MV-4-11 (cell line): ENCODE measurements around the gene ATAD2B.

ENCODE experiments used
- DNase-seq: peaks from one replicate; lab custom pipeline; 2025; lab: John Stamatoyannopoulos, UW

Gene ATAD2B

DNA sequence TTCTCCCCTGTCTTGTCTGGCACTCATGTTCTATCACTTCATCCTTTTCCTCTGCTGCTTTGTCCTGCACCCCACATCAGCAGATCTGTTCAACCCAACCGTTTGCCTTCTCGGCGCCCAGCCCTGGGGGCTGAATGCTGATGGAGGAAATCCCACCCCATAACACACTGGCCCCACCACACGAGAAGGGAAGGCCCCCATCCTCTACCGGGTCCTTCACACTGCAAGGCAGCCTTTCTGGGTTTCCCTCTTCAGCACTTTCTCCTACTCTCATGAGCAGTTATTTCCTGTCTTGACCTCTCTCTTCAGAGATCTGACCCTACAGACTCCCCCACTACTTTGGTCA, 227.4 kb downstream of the ATAD2B start:
- no peak for DNase-seq

DNA sequence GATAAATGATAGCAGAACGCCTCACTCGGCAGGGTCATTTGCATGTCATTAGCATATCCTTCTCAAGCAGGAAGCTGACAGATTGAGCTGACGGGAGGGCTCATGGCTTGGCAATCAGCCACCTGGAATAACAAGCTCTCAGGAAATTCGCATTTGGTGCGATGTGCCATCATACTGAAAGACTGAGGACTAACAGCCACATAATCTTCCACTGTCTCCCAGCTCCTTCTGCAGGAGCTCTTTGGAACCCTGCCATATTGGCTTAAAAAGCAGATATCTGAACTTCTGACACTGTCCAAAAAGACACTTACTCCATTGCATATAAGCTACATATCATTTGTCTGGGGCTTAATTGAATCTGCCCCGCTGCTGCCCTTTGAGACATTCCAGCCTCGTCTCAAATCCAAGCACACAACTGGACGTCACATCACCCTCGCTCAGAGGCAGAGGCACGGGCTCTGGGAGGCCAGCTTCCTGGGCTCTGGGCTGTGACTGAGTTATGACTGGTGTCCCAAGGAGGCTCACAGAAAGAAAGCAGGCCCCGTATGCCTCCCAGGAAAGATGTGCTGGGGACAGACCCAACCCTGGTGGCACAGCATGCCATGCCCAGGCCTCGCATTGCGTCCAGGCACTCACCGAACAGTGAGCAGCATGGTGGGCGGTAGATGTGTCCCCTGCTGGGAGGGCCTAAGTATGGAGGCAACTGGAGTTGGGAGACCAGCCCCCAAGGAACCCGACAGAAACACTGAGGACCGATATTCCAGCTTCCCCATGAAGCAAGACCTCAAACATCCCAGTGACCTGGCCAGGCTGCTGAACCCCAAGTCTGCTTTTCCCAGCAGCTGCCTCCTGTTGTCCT, 228.0 kb downstream of the ATAD2B start:
- DNase-seq, result no peak
